GM13977 (cell line): ENCODE data around the gene MAGEB2.

Source experiments
- DNase-seq: peaks from one replicate; pipeline ENCODE4 v3.0.0; 2012; ENCODE audit warnings: low spot score
- CTCF ChIP-seq: IDR thresholded peaks from 2 replicates; pipeline ENCODE4 v1.5.1; 2012; ENCODE audit warnings: mild to moderate bottlenecking, control low read depth; ENCODE audit not compliant: insufficient read depth; ENCODE audit errors: extremely low read depth, missing control alignments
- in situ Hi-C: fragments of 300-500 bp; cut with MboI; formaldehyde crosslinking; loops from one replicate; pipeline ENCODE4 v1.12.0; 2022; ENCODE audit warnings: low sequenced_read_pairs, low pct_unique_long_range_greater_than_20kb, mixed read lengths, inconsistent platforms; ENCODE audit not compliant: unreplicated experiment

Gene MAGEB2

GRCh38 chrX:30241724-30242415, 26.5 kb downstream of the MAGEB2 start, which contains the start of gene MAGEB4:
Gene MAGEB4, plus strand, starts transcription at chrX:30242000. Its CDS starts 136 bp downstream, at chrX:30242136.
- TF ChIP-seq CTCF: no peak
- in situ Hi-C loops: no loop called here
- DNase-seq: no peak

- no peak for DNase-seq
- no peak for TF ChIP-seq CTCF
- in situ Hi-C loops: no loop called here
Observed at GRCh38 chrX:30246769-30247489, 31.6 kb downstream of the MAGEB2 start, which contains the start of gene MAGEB1. Gene MAGEB1, plus strand, starts transcription at chrX:30247146. Its CDS starts 3,348 bp downstream, at chrX:30250494.

- DNase-seq: peak; percentile 22
- TF ChIP-seq CTCF: no peak
- in situ Hi-C loops: no loop called here
Observed at GRCh38 chrX:30248854-30249253, 33.5 kb downstream of the MAGEB2 start.

DNA sequence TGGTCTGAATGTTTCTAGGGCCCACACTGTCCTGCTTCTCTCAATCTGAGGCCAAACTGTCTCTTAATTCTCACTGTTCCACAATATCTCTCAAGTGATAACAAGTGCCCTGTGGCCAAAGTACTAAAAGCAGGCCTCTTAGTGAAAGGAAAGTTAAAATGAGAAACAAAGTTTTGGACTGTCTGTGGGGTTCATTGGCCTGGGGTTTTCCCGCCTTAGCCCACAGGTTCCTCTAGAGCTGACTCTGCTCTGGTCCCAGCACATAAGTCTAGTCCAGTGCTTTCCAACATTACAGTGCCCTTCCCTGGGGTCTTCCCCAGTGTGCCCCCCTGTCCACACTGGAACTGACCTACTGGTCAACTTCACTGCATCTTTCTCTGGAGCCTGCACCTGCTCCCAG, 37.9 kb downstream of the MAGEB2 start:
- TF ChIP-seq CTCF: no peak
- DNase-seq: no peak
- in situ Hi-C loops: no loop called here

GRCh38 chrX:30259927-30260326, 44.6 kb downstream of the MAGEB2 start:
- no peak for TF ChIP-seq CTCF
- in situ Hi-C loops: no loop called here
- DNase-seq: no peak

GRCh38 chrX:30261012-30261411, 45.6 kb downstream of the MAGEB2 start:
- in situ Hi-C loops: no loop called here
- no peak for TF ChIP-seq CTCF
- no peak for DNase-seq
